ENCODE results near the gene SSC5D. TPM values are rescaled to one million over a fixed set of nuclear protein-coding genes. Genes with fewer than 3 reads are reported as not detected.

SSC5D gene
- total and polyA plus RNA-seq, 9 of the 15 experiments (the other 6 are each of a cell fraction or from before 2014, with no cell fraction given), result 0.04 to 0.71 (median 0.14) TPM; not detected in 2

DNA sequence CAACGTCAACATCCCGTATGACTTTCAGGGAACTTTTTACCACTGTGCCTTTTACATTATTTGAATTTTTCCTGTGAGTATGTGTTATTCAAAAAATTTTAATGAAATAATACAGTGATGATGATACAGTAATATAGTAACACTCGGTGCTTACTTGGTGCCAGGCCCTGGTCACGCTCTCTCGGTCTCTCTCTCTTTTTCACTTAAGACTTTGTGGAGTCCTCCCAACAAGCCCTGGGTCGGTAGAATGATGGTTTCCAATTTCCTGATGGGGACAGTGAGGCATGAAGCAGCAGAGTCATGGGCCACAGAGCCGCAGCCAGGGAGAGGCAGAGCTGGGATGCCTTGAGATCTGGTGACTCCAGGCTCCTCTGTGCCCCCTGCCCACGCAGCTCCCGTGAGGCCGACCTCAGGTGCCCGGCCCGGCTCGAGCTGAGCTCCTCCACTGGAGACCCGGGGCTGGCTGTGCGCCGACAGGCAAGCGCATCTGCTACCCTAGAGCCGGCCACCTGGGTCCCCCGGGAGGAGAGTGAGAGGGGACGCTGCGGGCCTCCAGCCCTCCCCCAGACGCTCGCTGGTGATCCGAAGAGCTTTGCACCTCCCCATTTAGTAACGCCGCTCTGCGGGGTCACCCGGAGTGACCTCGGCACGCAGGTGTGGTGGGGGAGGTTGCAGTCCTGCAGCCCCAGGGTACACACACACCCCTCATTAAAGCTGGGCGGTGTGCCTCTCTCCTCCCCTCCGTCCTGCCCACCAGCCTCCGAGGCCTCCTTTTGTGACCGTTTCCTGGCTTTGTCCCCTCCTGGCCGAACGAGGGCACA is 61.5 kb downstream of the SSC5D start:
- BruUV-seq (replicated peaks), result no TSS peak
- in situ Hi-C loops (cut with MboI), result no loop called here
- Histone ChIP-seq H2AFZ (ENCODE audit: low read depth, low read length) (peak overlapping the region; percentile 73), H3K9me3 (replicated peaks; ENCODE audit: control insufficient read depth, insufficient read depth, low read depth, low read length) (no peaks in the 10 kb centered on the region), H3K27ac (ENCODE audit: extremely low read depth, low read depth, low read length) (no peak overlapping the region), H3K9me1 (ENCODE audit: control insufficient read depth, insufficient read depth, low read length) (no peaks in the 10 kb centered on the region), H3K4me1 (replicated peaks in 1 of 2; ENCODE audit: control insufficient read depth in 2 of 2, insufficient read depth in 2 of 2, low read length in 2 of 2) (peaks cover 35 to 41% of the 10 kb centered on the region in 2 experiments), H4K20me1 (replicated peaks; ENCODE audit: control insufficient read depth, insufficient read depth, low read length) (no peaks in the 10 kb centered on the region), H3K9ac (ENCODE audit: insufficient read depth in 1 of 2, low read depth in 2 of 2, low read length in 2 of 2) (peak overlapping the region in 1 of 2 experiments; percentile 81; a peak in 2 of 4 replicates), H3K79me2 (ENCODE audit: control insufficient read depth, insufficient read depth, low read length) (no peaks in the 10 kb centered on the region), H3K36me3 (ENCODE audit: control insufficient read depth, insufficient read depth, low read length) (no peaks in the 10 kb centered on the region), H3K27me3 (ENCODE audit: control insufficient read depth in 2 of 2, insufficient read depth in 2 of 2, low read length in 2 of 2) (peaks cover 0 to 3% of the 10 kb centered on the region in 2 experiments; a peak in 3 of 5 replicates), H3K4me3 (no peak overlapping the region), H3K4me2 (ENCODE audit: insufficient read depth, low read length) (peak overlapping the region; percentile 3; the same call in 1 of the 2 replicates)
- ATAC-seq (peak; percentile 21), FAIRE-seq (no peak), DNase-seq (ENCODE audit: extremely low read depth in 1 of 4, low spot score in 3 of 4) (no peak)
- 32% methylated on average over 31 of the region's 36 CpGs for WGBS (ENCODE audit: insufficient coverage, low coverage, missing lambda C conversion rate)
- POLR2A ChIA-PET, result interaction anchor here (0.6 to 0.7 kb wide), 2 partner anchors 430 to 1007 kb away, joined by 3 read pairs; no protein-coding TSS in a partner anchor
- intact Hi-C loops (cut with micrococcal nuclease), result no loop called here
- CTCF ChIA-PET (ENCODE audit: low intra/inter-chr PET ratio), result no interaction called here
- TF ChIP-seq, protein P1, sequence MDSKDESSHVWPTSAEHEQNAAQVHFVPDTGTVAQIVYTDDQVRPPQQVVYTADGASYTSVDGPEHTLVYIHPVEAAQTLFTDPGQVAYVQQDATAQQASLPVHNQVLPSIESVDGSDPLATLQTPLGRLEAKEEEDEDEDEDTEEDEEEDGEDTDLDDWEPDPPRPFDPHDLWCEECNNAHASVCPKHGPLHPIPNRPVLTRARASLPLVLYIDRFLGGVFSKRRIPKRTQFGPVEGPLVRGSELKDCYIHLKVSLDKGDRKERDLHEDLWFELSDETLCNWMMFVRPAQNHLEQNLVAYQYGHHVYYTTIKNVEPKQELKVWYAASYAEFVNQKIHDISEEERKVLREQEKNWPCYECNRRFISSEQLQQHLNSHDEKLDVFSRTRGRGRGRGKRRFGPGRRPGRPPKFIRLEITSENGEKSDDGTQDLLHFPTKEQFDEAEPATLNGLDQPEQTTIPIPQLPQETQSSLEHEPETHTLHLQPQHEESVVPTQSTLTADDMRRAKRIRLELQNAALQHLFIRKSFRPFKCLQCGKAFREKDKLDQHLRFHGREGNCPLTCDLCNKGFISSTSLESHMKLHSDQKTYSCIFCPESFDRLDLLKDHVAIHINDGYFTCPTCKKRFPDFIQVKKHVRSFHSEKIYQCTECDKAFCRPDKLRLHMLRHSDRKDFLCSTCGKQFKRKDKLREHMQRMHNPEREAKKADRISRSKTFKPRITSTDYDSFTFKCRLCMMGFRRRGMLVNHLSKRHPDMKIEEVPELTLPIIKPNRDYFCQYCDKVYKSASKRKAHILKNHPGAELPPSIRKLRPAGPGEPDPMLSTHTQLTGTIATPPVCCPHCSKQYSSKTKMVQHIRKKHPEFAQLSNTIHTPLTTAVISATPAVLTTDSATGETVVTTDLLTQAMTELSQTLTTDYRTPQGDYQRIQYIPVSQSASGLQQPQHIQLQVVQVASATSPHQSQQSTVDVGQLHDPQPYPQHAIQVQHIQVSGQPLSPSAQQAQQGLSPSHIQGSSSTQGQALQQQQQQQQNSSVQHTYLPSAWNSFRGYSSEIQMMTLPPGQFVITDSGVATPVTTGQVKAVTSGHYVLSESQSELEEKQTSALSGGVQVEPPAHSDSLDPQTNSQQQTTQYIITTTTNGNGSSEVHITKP (IDR thresholded peaks at IDR 0.05; ENCODE audit: partially characterized antibody), result peak; percentile 29
- TF ChIP-seq, protein P2, sequence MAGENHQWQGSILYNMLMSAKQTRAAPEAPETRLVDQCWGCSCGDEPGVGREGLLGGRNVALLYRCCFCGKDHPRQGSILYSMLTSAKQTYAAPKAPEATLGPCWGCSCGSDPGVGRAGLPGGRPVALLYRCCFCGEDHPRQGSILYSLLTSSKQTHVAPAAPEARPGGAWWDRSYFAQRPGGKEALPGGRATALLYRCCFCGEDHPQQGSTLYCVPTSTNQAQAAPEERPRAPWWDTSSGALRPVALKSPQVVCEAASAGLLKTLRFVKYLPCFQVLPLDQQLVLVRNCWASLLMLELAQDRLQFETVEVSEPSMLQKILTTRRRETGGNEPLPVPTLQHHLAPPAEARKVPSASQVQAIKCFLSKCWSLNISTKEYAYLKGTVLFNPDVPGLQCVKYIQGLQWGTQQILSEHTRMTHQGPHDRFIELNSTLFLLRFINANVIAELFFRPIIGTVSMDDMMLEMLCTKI (IDR thresholded peaks at IDR 0.05; ENCODE audit: partially characterized antibody), result no peak
- TF ChIP-seq SAP30 (IDR thresholded peaks at IDR 0.05; ENCODE audit: borderline replicate concordance, insufficient read depth, low read depth, low read length, poor library complexity, severe bottlenecking), result no peak
- no peak for TF ChIP-seq TARDBP (IDR thresholded peaks at IDR 0.05)
- TF ChIP-seq BRD4 (IDR thresholded peaks at IDR 0.05), result no peak
- TF ChIP-seq MED1 (CRISPR knock-in tag; IDR thresholded peaks at IDR 0.05; ENCODE audit: borderline replicate concordance), result no peak
- TF ChIP-seq ZNF134 (CRISPR knock-in tag; conservative IDR thresholded peaks at IDR 0.05), result no peak
- no peak for TF ChIP-seq DNMT1 (IDR thresholded peaks at IDR 0.05)
- no peak for TF ChIP-seq SMARCC2 (IDR thresholded peaks at IDR 0.05; ENCODE audit: low read depth)
